ENCODE measurements around the gene MAGI1. TPM values are rescaled to one million over a fixed set of nuclear protein-coding genes. Genes with fewer than 3 reads are reported as not detected.

The MAGI1 gene
- total and polyA plus RNA-seq, 7 donors = 10.2 to 54.0 (median 29.8) TPM

DNA sequence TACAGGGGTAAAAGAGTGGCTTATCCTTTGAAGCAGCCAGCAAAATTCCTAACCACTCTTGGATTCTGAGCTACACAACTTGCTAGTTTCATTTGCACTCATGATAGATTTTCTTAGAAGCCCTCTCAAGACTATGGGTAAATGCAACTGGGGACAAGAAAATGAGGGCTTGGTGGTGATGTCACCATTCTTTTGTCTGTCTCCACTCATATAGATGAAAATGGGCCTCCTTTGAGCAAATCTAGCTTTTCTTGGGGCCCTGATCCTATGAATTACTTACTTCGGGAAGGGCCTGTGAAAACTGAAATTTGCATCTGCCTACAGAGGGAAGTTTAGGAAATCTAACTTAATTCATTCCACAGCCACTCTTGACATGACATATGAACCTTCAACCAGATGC is 486.3 kb downstream of the MAGI1 start:
- no peak for TF ChIP-seq EP300 (IDR thresholded peaks at IDR 0.05)
- no peak for TF ChIP-seq POLR2A (IDR thresholded peaks at IDR 0.05)
- TF ChIP-seq, protein P1, sequence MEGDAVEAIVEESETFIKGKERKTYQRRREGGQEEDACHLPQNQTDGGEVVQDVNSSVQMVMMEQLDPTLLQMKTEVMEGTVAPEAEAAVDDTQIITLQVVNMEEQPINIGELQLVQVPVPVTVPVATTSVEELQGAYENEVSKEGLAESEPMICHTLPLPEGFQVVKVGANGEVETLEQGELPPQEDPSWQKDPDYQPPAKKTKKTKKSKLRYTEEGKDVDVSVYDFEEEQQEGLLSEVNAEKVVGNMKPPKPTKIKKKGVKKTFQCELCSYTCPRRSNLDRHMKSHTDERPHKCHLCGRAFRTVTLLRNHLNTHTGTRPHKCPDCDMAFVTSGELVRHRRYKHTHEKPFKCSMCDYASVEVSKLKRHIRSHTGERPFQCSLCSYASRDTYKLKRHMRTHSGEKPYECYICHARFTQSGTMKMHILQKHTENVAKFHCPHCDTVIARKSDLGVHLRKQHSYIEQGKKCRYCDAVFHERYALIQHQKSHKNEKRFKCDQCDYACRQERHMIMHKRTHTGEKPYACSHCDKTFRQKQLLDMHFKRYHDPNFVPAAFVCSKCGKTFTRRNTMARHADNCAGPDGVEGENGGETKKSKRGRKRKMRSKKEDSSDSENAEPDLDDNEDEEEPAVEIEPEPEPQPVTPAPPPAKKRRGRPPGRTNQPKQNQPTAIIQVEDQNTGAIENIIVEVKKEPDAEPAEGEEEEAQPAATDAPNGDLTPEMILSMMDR (IDR thresholded peaks at IDR 0.05) = no peak
- no peak for TF ChIP-seq POLR2AphosphoS5 (IDR thresholded peaks at IDR 0.05)
- intact Hi-C loops (cut with DNase I) = no loop called here
- DNase-seq = no peak
- Histone ChIP-seq H3K9me3 (no peaks in the 10 kb centered on the region), H3K27ac (no peak overlapping the region), H3K4me1 (peaks cover 0 to 17% (median 10%) of the 10 kb centered on the region in 4 donors), H3K4me3 (no peak overlapping the region), H3K36me3 (no peaks in the 10 kb centered on the region), H3K27me3 (no peaks in the 10 kb centered on the region)
- WGBS, 2 donors = 96 to 98% methylated on average over 1 of the region's 1 CpG

DNA sequence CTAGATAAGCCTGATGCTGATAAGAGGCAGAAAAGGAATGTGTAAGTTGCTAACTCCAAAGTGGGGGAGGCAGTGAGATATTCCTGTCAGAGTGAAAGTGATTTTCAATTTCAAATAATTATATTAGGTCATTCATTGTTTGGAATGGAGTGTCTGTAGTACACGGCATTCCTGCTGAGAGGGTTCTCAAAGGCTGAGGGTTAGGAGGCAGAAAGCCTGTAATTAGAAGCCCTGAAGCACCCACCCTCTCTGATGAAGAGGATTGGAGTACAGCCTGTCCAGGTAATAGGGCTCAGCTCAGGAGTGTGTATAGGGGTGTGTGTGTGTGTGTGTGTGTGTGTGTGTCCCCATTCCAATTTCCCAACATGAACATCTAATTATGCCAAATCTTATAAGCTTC is 486.8 kb downstream of the MAGI1 start:
- DNase-seq = no peak
- WGBS, 2 donors = 76 to 79% methylated on average over 1 of the region's 1 CpG
- Histone ChIP-seq H3K9me3 (no peaks in the 10 kb centered on the region), H3K36me3 (no peaks in the 10 kb centered on the region), H3K4me1 (peaks cover 0 to 17% (median 10%) of the 10 kb centered on the region in 4 donors), H3K27me3 (no peaks in the 10 kb centered on the region), H3K27ac (no peak overlapping the region), H3K4me3 (no peak overlapping the region)
- intact Hi-C loops (cut with DNase I) = no loop called here
- TF ChIP-seq POLR2AphosphoS5 (IDR thresholded peaks at IDR 0.05) = no peak

DNA sequence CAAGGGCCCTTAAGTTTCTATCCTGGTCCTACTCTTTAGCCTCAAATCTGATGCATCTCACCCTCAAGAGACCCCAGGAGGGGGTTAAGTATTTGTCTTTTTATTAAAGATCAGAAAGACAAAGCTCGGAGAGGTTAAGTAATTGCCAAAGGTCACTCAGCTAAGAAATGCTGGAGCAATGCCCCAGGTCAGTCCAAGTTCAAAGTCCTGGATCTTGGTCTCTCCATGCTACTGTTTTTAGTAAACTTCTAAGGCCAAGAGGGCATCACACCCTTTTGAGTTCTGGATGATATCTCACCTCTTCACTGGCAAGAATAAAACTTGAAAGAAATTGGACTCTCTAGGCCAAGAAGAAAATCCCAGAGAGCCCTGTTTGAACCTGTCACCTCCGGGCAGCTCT is 488.6 kb downstream of the MAGI1 start:
- no peak for DNase-seq
- Histone ChIP-seq H3K27me3 (no peaks in the 10 kb centered on the region), H3K36me3 (no peaks in the 10 kb centered on the region), H3K9me3 (no peaks in the 10 kb centered on the region), H3K4me3 (no peak overlapping the region), H3K4me1 (peaks cover 0 to 15% (median 8%) of the 10 kb centered on the region in 4 donors), H3K27ac (peak overlapping the region; percentile 75 to 86 (median 81))
- intact Hi-C loops (cut with DNase I) = no loop called here
- 82 to 89% methylated on average over 2 of the region's 2 CpGs for WGBS, 2 donors
- TF ChIP-seq EP300 (IDR thresholded peaks at IDR 0.05) (no peak), POLR2AphosphoS5 (IDR thresholded peaks at IDR 0.05) (no peak), POLR2A (IDR thresholded peaks at IDR 0.05) (no peak)
- TF ChIP-seq, protein P1 (IDR thresholded peaks at IDR 0.05) = no peak

DNA sequence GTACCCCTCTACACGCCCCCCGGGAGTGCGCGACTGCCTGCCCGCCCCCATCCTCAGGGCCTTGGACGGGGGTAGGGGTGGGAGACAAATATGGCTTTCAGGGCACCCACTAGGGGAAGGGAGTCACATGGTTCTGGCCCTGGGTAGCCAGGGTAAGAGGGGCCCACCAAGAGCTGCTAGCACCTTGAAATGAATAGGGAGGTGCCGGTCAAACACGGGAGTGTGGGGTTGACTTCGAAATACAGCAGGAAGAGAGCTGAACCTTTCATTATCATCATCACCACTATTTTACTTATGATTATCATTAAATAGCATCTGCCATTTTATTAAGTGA is 489.1 kb downstream of the MAGI1 start:
- Histone ChIP-seq H3K9me3 (no peaks in the 10 kb centered on the region), H3K4me1 (peaks cover 0 to 15% (median 8%) of the 10 kb centered on the region in 4 donors), H3K27ac (peak overlapping the region; percentile 75 to 86 (median 81)), H3K36me3 (no peaks in the 10 kb centered on the region), H3K27me3 (no peaks in the 10 kb centered on the region), H3K4me3 (peak overlapping the region; percentile 57 to 71 (median 64))
- no peak for TF ChIP-seq POLR2AphosphoS5 (IDR thresholded peaks at IDR 0.05)
- TF ChIP-seq POLR2A (IDR thresholded peaks at IDR 0.05) = no peak
- TF ChIP-seq, protein P1 (IDR thresholded peaks at IDR 0.05) = no peak
- TF ChIP-seq EP300 (IDR thresholded peaks at IDR 0.05) = no peak
- WGBS, 2 donors = 27 to 32% methylated on average over 9 of the region's 9 CpGs
- intact Hi-C loops (cut with DNase I) = loop anchor here (10.0 kb wide), 1 partner anchor 55 kb away; no protein-coding TSS in a partner anchor
- DNase-seq = no peak

DNA sequence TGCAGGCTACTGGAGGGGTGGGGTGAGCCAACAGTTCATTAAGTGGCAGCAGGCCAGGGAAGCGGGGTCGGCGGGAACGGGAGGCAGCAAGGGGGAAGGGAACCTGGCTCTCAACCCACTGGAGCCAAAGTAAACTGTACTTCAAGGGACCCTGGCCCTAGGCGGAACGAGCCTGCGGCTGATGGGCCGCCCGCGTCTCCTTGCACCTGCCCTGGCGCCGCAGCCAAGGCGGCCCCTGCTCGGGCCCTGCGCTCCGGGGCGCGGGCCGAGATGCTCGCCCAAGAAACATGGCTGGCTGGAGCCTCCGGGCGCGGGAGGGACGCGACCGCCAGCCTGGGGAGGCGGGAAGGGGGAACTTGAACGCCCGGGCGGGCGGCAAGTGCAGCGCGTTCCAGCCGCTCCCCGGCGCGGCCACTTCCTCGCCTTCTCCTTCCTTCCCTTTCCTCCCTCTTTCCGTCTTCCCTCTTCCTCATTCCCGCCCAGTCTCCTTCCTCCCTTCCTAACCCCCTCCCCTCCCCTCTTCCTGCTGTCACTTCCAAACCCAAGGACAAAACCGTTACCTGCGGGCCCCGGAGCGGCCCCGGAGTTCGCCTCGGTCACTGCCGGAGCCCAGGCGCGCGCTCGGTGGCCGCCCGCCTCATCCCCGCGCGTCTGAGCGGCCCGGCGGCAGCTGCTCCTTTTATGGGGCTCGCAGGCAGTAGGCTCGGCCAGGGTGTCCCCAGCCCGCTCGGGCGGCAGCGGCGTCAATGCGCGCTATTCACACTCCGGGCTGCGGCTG is 489.7 kb downstream of the MAGI1 start:
- Histone ChIP-seq H3K27ac (peak overlapping the region; percentile 75 to 86 (median 81)), H3K9me3 (no peaks in the 10 kb centered on the region), H3K36me3 (no peaks in the 10 kb centered on the region), H3K4me1 (peaks cover 0 to 15% (median 8%) of the 10 kb centered on the region in 4 donors), H3K4me3 (peak overlapping the region; percentile 57 to 71 (median 64)), H3K27me3 (no peaks in the 10 kb centered on the region)
- WGBS, 2 donors = 2 to 4% methylated on average over 71 of the region's 71 CpGs
- TF ChIP-seq, protein P1 (IDR thresholded peaks at IDR 0.05) = no peak
- TF ChIP-seq POLR2AphosphoS5 (IDR thresholded peaks at IDR 0.05) (peak in 3 of 4 donors; percentile 55 to 65 (median 58)), EP300 (IDR thresholded peaks at IDR 0.05) (no peak), POLR2A (IDR thresholded peaks at IDR 0.05) (no peak)
- intact Hi-C loops (cut with DNase I) = loop anchor here (10.0 kb wide), 1 partner anchor 54 kb away; no protein-coding TSS in a partner anchor
- peak; percentile 79 for DNase-seq
